HG03439 (cell line): ENCODE data around the gene GAS7.

ENCODE experiments used
- ATAC-seq: cut with Tn5 transposase; IDR thresholded peaks from one replicate; pipeline ENCODE4 v1.9.1; 2021; ENCODE audit warnings: mild to moderate bottlenecking, moderate library complexity; ENCODE audit not compliant: unreplicated experiment

GAS7 gene

GRCh38 chr17:9899280-9900043, 298.9 kb downstream of the GAS7 start:
- no peak for ATAC-seq

GRCh38 chr17:9898812-9899211, 299.6 kb downstream of the GAS7 start:
- ATAC-seq, result no peak

- no peak for ATAC-seq
These were observed 300.9 kb downstream of the GAS7 start for GRCh38 chr17:9897372-9897968.

DNA sequence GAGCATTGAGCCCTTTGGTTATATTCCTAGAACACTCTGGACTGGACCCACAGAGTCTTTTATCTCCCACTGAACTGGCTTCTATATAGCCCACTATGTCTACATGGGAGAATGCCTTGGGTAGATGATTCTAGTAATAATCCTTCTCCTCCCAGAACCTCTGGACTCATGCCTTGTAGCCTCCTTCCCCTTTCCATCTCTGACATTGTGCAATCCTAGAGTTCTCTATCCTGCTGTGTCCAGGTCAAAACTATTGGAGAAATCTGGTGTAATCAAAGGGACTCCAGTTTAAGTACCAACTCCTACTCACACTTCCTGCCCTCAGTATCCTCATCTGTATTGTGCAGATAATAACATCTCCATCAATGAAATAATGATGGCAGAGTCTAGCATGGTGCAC, 302.5 kb downstream of the GAS7 start:
- no peak for ATAC-seq

- ATAC-seq, result no peak
These were observed 304.2 kb downstream of the GAS7 start for GRCh38 chr17:9894231-9894630.

DNA sequence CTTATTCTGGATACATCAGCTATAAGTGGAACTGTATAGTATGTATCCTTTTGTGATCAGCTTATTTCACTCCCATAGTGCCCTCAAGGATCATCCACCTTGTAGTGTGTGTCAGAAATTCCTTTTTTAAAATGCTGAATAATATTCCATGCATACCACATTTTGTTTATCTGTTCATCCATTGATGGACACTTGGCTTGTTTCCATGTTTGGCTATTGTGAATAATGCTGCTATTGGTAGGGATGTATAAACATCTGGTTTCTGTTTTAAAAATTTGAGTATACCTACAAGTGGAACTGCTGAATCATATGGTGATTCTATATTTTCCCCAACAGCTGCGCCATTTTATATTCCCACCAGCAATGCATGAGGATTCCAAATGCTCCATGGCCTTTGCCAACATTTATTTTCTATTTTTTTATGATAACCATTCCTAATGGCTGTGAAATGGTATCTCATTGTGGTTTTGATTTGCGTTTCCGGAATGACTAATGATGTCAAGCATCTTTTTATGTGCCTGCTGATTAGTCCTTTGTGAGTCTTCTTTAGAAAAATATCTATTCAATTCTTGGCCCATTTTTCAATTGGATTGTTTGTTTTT, 304.9 kb downstream of the GAS7 start:
- ATAC-seq, result no peak

DNA sequence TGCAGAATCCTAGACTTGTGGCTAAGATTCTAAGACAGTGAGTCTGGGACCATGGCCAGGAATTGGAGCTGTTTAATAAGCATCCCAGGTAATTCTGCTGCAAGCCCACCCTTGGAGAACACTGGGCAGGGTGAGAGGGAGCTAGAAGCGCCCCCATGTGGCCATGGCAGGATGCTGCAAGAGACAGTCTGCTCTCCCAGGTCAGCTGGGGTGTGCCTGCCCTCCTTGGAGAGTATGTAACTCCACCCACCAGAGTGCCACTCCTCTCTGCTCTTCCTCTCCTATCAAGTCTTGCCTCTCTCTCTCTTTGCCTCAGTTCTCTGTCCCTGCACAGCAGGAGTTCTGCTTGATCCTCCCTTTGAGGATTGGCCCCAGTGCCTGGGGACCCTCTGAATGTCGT, 308.3 kb downstream of the GAS7 start:
- no peak for ATAC-seq

GRCh38 chr17:9887508-9887907, 310.9 kb downstream of the GAS7 start:
- no peak for ATAC-seq

- ATAC-seq, result no peak
These were observed 312.1 kb downstream of the GAS7 start for GRCh38 chr17:9886141-9886930.

DNA sequence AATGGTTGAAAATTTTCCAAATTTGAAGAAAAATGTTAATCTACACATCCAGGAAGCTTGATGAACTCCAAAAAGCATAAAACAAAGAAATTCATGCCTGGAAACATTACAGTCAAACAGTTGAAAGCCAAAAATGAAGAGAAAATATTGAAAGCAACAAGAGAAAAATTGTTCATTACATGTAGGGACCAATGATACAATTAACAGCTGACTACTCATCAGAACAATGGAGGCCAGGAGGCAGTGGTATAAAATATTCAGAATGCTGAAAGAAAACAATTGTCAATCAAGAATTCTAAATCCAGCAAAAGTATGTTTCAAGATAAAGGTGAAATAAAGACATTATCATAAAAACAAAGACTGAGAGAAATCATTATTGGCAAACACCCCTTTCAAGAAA, 315.0 kb downstream of the GAS7 start:
- no peak for ATAC-seq

GRCh38 chr17:9880582-9880999, 317.8 kb downstream of the GAS7 start:
- ATAC-seq, result no peak

DNA sequence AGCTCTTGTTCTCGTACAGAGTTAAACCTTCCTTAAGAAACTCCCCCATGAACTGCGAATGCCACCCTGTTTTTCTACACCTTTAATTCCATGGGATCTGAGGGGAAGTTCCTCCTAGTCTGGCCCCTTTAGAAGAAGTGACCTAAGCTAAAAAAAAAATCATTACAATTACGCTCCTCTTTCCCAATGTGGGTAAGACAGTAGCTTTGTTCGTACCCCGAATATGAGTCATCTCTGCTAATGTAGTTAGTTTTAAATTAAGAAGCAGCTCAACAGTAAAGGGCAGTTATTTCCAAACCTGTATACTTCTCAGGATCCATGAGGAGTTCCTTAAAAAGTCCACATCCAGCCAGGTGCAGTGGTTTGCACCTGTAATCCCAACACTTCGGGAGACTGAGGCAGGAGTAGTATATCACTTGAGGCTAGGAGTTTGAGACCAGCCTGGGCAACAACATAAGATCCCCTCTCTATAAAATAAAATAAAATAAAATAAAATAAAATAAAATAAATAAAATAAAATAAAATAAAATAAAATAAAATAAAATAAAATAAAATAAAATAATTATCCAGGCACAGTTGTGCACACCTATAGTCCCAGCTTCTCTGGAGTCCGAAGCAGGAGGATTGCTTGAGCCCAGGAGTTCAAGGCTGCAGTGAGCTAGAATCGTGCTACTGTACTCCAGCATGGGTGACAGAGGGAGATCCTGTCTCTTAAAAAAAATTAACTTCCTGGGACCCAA, 319.4 kb downstream of the GAS7 start:
- ATAC-seq, result no peak

DNA sequence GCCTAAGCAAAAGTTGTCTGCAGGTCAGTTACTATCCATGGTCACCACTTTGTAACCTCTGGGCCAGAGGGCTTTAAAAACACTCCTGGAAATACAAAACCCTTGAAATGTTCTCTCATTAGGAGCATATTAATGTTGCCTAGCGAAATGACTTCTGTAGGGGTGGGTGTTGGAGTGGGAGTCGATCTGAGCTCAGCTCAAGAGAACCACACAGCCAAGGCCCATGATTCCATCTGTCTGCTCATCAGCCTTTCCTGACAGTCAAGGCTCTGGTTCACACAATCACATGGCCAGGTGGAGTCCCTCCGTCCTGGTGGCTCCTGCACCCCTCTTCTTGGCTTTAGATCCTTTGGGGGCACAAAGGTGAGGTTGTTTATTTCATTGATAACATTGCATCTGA, 320.1 kb downstream of the GAS7 start:
- no peak for ATAC-seq

- ATAC-seq, result no peak
These were observed 323.0 kb downstream of the GAS7 start for GRCh38 chr17:9875441-9875840.

DNA sequence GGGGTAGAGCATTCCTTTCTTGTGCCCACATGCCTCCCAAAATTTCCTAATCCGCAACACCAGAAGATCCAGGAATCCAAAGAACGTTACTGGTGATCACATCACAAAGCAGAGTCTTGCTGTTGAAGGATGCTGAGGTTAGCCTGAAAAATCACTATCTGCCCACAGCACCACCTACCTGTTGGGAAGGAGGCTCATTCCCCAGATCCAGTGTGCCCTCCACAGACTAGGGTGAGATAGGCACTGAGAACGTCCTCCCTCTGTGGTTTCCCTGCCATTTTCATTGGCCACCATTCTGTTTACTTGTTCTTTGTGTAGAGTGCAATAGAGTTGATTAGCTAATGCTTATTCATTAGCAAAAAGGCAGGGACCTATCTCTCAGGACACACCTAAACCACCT, 323.7 kb downstream of the GAS7 start:
- no peak for ATAC-seq

- no peak for ATAC-seq
These were observed 325.6 kb downstream of the GAS7 start for GRCh38 chr17:9872852-9873251.

GRCh38 chr17:9868552-9868951, 329.9 kb downstream of the GAS7 start:
- no peak for ATAC-seq

- ATAC-seq, result no peak
These were observed 332.8 kb downstream of the GAS7 start for GRCh38 chr17:9865586-9865985.

DNA sequence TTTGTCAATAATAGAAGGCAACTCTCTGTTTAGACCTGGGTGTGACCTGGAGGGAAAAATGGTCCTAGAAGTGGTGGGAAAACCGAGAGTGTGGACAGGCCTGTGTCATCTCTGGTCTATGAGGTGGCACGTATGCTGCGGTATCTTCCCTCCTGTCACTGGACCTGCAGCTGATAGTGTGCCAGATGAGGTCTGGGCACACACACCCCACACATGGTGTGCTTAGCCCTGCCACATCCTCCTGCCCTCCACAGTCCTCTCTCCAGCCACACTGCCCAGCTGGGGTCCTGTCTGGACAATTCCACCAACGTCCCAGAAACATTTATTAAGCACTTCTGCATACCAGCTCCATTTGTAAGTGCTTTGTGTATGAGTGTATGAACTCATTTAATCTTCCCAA, 335.5 kb downstream of the GAS7 start:
- ATAC-seq, result no peak

DNA sequence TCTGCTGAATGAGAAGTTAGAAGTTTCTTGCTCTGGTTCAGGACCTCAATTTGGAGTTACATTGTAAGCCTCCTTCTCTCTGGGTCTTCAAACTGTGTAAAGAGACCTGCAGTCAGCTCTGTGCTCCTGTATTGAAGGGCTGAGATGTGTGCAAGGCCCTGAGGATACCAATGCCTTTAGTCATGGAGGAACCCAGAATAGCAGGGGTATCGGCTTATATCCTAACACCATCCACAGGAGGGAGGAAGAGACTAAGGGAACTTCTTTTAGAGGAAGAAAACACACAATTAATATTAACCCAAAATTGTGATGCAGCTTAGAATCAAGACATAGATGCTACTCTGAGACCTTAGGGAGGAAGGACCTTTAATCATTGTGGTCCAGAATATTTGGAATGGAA, 336.2 kb downstream of the GAS7 start:
- no peak for ATAC-seq

DNA sequence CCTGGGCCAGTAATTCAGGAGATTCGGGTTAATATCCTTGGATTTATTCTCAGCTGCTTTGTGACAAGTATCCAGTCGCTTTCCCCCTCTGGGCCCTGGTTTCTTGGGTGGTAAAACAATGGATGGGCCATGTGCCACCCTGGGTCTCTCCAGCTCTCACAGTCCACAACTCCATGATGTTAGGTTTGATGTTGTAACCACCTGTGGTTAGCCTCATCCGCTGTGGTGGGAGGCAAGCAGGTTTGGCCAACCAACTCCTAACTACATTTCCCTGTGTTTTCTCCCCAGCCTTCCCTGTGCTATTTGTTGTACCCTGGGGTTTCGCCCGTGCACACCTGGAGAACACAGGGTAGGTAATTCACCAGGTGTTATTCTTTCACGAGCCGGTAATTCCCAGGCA, 337.6 kb downstream of the GAS7 start:
- no peak for ATAC-seq
